GM10266 (cell line): Measurements from ENCODE around the gene HMCN2.

Experiments used
- DNase-seq: peaks from one replicate; pipeline ENCODE4 v3.0.0; 2012; ENCODE audit errors: extremely low spot score
- CTCF ChIP-seq: IDR thresholded peaks from 2 replicates; pipeline ENCODE4 v1.5.1; 2012; ENCODE audit warnings: mild to moderate bottlenecking, low read depth; ENCODE audit not compliant: control insufficient read depth, insufficient read depth; ENCODE audit errors: missing control alignments

Gene HMCN2

GRCh38 chr9:130477564-130477963 is 212.0 kb downstream of the HMCN2 start:
- no peak for DNase-seq
- no peak for TF ChIP-seq CTCF

DNA sequence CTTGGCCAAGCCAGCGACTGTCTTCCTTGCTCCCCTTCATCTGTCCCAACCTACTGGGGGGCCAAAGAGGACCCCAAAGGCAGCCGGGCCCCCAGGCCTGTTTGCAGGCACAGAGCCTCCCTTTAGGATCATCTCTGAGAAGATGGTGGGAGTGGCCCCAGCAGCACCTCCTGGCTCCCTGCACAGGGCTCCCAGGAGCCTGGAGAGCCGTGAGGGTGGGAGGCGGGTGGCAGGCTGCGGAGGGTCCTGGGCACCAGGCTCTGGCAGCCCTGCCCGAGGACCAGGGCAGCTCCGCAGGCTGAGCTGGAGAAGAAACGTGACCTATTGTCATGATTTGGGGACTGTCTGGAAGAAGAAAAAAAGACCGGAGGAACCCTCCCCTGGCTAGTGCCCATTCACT is 212.6 kb downstream of the HMCN2 start:
- DNase-seq: no peak
- TF ChIP-seq CTCF: no peak

GRCh38 chr9:130478736-130479575 is 213.4 kb downstream of the HMCN2 start:
- no peak for DNase-seq

DNA sequence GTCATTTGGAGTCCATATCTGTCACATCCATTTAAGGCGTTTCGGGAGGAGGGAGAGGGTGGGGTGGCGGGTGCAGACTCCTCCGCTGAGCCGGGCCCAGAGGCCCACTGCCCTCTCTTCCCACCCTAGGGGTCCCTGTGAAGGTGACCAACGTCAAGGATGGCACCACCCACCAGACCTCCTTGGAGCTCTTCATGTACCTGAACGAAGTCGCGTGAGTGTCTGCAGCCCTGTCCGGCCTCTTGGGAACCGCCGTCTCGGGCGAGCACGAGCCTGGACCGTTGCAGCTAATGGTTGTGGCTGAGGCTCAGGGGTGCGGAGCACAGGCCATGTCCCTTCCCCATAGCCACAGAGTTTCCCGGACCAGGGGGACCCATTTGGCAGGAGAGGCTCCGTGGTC is 214.0 kb downstream of the HMCN2 start:
- no peak for DNase-seq
- no peak for TF ChIP-seq CTCF

More at GRCh38 chr9:130478736-130479575, 213.4 kb downstream of the HMCN2 start:
- no peak for TF ChIP-seq CTCF

DNA sequence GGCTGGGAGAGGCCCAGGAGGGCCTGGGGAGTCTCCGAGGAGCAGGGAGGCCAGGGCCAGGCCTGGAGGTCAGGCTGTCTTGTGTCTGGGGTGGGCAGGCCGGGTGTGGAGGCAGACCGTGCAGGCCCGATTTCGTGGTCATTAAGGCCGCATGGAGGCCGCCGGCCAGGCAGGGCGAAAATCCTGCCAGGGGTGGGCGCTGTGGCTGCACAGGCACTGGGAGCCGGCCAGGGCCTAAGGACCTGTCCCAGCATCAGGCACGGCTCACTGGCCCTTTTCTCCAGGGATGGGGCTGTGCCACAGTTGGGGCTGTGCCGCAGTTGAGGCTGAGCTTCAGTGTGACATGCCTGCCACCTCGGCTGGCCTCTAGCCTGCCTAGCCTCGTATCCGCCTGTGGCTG is 215.1 kb downstream of the HMCN2 start:
- DNase-seq: no peak
- TF ChIP-seq CTCF: no peak

GRCh38 chr9:130482463-130482862 is 216.9 kb downstream of the HMCN2 start:
- no peak for DNase-seq
- no peak for TF ChIP-seq CTCF

GRCh38 chr9:130483371-130483971 is 217.9 kb downstream of the HMCN2 start:
- no peak for DNase-seq
- no peak for TF ChIP-seq CTCF
